ENCODE results near the gene GPR68.

GPR68 gene, protein sequence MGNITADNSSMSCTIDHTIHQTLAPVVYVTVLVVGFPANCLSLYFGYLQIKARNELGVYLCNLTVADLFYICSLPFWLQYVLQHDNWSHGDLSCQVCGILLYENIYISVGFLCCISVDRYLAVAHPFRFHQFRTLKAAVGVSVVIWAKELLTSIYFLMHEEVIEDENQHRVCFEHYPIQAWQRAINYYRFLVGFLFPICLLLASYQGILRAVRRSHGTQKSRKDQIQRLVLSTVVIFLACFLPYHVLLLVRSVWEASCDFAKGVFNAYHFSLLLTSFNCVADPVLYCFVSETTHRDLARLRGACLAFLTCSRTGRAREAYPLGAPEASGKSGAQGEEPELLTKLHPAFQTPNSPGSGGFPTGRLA

DNA sequence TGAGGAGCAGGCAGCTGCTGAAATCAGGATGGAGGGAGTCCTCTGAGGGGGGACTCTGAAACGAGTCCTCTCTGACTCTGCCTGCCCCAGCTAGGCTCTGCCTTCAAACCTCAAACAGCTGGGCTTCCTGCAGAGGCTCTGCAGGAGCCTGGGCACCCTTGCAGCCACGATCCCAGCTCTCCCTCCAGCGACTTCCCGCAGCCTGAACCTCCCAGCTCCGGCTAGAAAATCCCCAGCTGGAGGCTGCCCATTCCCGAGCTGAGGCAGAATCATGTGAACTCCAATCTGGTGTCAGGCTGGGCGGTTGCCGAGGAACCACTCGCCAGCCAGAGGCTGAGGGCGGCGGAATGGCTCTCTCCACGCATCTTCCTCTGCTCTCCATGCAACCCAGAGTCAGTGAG lies at the start of gene GPR68:
Gene GPR68, minus strand, starts transcription at position 204 of the 401 bp plus-strand sequence. CDS start 9,654 bp downstream, outside the sequence.
- DNase-seq, result peak in 1 of 2 donors; percentile 42

DNA sequence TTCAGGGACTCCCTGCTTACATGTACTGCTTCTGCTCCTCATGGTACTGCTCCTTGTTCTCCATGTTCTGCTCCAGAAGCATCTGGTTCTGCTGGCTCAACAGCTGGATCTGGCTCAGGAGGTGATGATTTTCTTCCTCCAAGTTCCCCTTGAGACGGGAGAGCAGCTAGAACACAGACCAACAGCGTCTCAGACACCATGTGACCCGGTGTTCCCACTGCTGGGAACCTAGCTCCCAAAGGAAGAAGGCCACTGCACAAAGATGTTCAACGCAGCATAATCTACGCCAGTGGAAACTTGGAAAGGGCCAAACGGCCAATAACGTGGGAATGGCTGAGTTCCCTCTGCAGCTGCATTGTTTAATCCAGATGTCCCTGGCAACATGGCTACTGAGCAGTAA lies 49.6 kb upstream of the GPR68 start:
- no peak for DNase-seq

DNA sequence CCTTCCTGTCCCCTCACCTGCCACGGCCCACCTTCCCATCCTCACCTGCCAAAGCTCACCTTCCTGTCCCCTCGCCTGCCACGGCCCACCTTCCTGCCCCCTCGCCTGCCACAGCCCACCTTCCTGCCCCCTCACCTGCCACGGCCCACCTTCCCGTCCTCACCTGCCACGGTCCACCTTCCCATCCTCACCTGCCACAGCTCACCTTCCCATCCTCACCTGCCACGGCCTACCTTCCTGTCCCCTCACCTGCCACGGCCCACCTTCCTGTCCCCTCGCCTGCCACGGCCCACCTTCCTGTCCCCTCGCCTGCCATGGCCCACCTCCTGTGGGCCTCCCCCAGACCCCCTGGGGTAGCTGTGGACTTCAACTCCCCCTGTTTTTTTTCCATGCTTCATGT lies 48.8 kb upstream of the GPR68 start:
- no peak for DNase-seq

DNA sequence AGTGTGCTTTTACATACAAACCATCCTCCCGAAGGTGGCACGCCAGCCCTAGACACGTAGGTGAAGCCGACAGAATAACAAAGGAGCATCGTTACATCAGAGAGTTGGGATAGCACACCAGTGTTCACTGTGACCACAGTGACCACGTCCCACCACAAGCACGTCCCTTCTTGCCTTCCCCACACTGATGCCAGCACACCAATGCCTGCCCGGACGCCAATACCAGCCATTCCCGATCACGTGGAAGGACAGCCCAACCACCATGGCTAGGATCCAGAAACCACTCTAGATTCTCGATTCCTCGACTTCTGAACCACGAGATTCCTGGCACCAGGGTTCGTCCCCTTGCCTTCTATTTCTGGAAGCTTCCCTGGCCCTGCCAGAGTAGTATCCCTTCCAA lies 48.0 kb upstream of the GPR68 start:
- DNase-seq, result no peak

DNA sequence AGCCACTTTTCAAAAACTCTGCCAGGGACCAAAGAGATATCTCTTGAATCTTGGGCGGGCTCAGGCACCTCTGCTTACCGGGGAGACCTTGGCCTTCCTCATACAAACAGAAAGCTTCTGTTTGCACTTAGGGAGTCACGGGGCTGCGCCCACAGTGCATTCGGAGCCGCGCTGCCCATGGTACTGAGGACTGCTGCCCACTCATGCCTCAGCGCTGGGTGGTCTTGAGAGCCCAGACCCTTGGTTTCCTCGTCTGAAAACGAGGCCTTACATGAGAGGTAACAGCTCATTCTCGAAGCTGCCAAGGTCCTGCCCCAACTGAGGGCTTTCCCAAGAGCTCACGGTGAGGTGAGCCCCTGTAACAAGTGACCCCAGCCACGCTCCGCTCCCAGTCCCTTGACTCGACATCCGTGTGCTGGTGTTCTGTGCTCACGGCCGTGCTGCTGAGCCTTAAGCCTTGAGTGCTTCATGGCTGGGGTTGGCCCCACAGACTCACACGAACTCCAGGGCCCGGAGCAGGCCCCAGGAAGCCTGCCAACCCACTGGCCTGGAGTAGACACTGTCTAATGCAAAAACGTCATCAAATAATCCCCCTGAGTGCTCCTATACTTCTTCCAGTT lies 47.4 kb upstream of the GPR68 start:
- DNase-seq, result no peak

DNA sequence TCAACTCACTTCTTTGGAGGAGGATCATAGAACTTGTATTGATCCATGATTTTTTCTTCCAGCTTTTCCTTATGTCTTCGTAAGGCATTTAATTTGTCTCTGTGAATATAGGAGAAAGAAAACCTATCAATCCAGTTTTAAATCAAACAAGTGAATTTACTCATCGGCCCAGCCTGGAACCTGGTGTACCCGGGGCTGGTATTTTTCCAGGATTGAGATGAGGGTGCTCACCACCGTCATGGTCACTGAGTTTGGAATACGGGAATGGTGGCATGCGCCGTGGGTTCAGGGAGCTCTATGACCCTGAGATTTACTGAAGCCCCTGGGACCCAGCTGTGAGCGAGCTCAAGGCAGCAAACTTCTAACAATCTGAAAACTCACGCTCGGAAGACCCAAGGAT lies 46.5 kb upstream of the GPR68 start:
- no peak for DNase-seq

DNA sequence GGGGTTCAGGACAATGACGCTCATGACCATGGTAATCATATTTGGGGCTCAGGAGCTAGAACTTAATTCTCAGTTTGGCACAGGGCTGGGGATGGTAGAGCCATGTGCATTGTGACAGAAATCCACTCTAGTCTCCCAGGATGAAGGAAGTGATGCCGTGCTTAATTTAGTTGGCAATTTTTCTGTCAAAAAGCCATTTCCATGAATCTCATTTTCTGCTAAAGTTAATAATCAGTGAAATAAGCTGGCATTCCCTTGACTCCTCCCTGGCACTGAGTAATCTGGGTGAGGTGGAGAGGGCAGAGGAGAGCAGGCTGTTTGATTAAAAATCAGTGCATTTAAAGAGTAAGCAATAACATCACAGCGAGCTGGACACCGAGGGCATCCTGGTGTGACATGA lies 45.0 kb upstream of the GPR68 start:
- DNase-seq, result no peak

DNA sequence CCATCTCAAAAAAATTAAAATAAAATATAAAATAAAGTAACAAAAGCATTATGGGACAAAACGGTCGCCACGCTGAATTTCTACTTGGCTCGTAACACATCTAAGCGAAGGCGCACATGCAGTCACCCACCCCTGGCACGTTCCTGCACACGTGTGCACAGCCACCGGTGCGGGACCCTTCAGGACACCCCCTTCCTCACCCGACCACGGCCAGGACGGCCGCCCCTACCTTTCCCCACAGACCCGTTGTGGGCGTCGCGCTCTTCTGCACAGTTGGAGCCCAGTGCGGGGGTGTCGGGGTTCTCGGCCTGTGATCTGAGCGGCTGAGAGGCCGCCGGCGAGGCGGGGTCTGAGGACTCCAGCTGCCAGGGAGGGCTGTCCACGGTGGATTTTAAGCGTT lies 44.4 kb upstream of the GPR68 start:
- no peak for DNase-seq

DNA sequence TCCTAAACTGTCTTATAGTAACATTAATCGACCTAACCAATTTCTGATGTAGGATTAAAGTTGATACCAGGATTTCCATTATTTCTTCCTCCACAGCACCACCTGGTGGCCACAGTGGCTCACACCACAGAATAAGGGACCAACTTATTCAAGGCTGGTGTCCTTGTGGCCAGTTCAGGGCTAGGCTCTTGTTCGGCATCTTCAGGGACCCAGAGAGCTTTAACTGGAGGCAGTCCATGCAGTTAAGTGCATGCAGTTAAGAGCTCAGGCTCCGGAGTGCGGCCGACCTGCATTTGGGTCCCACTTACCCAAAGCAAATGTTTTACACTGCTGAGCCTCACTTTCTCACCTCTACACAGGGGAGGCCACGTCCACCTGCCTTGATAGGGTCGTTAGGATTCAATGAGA lies 42.0 kb upstream of the GPR68 start:
- DNase-seq, result peak; percentile 77 to 82

DNA sequence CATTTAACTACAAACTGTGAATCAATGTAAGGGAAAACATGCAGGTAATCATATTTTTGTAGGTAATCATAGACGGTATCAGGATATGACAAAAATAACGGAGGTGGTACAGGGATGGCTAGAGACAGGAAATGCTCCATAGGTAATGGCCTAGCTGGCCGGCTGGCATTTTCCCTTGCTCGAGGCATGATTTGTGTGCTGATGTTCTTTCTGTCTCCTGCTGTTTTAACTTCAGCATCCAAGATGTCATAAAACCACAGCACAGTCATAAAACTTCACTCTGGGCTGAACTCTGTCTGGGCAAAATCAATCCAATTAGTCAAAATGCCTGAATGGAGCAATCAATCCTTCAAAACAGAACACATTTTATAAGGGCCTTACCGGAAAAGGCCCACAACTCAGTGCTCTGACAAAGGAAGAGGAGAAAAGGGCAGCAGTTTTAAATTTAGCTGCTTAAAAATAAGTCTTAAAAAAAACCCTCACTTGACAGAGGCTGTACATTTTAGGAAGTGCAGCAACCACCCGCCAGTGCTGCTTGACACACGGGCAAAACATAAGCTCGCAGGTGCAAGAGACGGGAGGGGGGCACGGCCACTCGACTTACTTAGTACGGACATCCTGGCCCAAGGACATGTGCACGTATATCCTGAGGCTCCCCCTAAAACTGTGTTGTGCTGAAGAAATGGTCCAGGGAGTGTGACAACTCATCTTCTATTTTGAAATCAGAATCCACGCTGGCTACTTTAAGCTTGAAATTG lies 40.5 kb upstream of the GPR68 start:
- no peak for DNase-seq

DNA sequence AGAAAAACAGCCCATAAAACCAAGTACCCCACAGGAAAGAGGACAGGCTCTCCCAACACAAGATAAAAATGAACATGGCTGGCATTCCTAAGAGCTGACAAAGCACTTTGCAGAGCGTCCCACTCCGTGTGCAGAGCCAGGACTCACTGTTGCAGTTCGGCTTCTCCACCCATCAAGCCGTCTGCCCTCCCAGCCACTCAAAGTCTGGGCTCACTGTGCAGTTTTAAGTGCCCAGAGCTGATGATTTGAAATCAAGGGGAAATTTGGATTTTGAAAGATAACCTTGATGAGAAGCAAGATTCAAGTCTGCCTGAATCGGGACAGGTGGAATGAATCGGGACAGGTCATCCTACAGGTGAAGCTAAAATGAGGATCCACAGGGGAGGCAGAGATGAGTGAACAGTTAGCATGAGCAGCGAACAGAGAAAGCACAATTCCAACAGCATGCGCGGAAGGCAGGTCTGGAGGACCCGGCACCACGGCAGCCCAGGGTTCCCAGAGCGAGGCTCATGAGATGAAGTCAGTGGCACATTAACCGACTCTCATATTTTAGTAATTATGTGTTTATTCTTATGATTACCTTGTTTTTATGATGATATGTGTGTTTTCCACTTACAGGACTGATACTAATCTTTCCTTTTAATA lies 39.8 kb upstream of the GPR68 start:
- no peak for DNase-seq

DNA sequence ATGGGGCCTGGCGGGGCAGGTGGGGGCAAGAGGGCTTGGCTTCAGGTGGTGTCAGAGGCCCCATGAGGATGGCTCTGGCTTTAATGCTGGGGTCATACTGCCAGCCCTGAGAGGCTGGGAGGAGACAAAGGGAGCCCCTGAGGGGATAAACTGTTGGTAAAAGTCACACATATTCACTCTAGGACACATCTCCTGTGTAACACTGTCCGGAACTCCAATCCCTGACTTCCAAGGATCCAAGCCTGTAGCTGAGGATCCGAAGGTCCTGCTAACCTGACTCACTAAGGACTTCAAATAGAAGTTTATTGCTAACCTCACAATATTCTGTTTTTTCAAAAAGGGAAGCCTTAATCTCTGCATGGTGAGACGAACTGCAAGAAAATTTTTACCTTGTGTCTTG lies 39.2 kb upstream of the GPR68 start:
- no peak for DNase-seq

DNA sequence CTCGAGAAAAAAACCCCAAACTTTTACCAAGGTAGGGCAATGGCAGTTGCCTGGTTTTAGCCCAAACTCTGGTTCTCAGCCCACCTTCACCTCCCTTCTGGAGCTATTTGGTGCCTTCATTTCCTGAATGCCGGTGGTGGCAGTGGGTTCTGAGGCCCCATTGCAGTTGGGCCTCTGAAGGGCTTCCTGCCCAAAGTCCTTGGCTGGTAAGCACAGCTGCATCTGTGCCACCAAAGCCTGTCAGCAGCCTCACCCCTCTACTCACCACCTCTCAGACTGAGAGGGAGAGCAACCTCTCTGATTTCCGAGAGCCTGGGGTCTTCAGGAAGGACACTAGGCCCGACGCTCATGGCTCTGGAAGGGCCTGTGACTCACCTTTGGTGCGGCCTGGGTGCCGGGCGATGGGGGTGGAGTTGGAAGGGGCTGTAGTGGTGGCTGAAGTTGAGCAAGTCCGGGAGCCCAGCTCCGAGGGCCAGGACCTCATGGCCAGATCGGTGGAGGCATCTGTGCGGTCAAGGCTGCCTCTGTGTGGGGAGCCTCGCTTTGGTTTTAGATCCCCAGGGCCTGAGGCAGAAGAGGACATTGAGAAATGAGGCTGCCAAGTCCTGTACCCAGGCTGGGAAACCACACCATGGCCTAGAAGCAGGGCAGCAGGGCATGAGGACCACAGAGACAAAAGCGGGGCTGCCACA lies 38.6 kb upstream of the GPR68 start:
- no peak for DNase-seq

DNA sequence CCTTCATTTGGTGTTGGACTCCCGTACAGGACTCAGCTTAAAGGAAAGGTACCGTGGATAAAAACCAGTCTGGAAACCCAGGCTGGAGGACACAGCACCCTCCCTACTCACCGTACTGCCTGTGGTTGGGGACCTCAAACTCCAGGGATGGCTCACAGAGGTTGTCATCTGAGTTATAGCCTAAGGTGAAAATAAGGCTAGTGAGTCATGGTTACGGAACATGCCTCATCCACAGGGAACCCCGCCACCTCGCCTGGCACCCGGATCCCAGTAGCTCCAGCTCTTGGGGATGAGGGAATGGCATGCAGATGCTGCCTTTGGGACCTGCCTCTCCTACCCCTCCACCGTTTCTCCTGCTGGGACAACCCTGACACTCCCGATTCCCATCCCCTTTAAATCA lies 36.8 kb upstream of the GPR68 start:
- no peak for DNase-seq

DNA sequence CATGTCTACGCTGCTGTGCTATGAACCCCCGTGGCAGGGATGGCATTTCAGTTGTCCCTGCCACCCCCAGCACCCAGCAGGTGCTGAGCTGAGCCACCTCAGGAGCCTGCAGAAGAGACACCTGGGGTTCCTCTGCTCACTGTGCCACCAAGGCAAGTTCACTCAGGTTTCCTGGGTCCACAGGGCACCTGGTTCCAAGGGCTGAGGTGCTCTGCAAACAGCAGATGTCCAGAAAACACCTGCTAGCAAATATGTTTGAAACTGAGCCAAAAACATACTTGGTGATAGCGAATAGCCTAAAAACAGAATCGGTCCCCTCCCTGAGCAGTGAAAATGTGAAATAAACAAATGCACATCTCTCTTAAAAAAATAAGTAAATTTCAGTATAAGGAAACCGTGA lies 35.6 kb upstream of the GPR68 start:
- DNase-seq, result no peak

DNA sequence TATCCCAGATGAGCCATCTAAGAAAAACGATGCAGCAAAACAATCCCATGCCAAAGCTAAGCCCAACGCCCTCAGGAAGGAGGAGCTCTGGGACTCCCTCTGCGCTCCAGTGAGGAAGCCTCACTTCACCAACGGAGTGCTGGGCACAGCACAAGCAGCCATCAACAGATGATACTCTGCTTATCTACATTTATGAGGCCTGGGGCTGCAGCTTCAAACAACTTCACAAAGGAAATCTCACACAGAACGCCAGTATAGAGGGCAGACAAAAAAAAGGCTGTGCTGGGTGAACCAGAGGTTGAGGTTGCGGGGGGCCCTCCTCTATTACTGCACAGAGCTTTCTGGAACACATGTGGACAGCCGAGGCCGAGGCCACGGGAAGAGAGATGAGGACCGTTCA lies 34.9 kb upstream of the GPR68 start:
- DNase-seq, result no peak

DNA sequence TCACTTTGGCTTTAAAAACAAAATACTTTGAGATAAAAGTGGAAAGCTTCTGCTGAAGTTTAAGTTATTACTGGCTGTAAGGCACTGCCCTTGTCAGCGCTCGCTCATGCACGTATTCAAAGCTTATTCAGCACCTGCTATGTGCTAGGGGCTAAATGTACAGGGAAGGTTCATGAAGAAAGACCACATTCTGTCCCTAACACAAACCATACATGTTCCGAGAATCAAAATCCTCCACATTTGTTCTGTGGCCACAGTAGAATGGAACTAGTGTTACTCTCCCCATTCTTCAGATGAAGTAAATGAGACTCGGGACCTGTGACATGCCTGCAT lies 33.8 kb upstream of the GPR68 start:
- DNase-seq, result no peak

DNA sequence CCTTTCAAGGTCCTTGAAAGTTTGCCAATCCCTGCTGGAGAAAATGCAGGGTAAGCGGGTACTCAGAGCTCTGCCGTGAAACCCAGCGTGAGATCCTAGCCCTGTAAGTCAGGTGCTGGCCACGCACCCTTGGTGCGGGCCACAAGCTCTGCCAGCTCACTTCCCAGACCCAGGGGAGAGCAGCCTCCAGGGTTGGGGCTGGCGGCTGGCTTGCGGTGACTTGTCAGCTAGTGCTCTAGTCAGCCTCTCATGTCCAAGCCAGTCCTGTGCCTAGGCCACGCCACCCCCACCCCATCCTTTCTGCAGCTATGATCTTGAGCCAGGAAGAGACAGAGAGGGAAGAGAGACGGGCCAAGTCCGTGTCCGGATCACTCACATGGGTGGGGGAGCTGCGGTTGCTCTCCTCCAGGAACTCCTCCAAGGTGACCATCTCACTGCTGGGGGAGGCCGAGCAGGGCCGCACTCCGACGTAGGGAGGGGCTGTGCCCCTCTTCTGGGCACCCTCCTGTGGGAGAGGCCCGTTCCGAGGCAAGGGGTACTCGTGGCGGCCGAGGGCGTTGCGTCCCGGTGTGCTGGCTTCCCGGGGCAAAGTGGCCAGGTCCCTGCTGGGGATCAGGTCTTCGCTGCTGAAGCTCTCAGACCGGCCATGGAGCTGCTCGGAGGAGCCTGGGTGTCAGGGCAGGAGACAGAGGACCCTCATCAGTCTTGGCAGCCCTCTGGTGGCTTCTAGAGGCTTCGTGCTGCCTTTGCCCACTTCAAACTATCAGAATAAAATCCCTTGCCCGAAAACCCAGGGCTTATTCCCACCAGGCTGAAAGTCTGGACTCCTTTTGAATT lies 33.3 kb upstream of the GPR68 start:
- DNase-seq, result no peak

DNA sequence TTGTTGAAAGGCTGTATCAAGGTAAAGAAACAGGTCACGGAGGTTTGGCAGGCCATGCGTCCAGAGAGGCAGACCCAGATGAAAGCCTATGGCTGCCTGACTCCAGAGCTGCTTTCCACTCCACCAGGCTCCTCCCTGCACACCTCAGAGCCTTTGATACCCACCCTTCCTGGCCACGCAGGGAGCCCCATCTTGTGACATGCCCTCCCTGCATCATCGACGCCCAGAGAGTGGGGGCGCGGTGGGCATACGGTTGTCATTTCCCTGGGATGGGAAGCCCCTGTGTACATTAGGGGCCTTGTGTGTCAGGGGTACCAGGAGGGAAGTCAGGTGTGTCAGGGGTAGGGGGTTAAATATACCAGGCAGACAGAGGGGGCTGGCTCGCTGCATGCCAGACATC lies 30.3 kb upstream of the GPR68 start:
- no peak for DNase-seq

DNA sequence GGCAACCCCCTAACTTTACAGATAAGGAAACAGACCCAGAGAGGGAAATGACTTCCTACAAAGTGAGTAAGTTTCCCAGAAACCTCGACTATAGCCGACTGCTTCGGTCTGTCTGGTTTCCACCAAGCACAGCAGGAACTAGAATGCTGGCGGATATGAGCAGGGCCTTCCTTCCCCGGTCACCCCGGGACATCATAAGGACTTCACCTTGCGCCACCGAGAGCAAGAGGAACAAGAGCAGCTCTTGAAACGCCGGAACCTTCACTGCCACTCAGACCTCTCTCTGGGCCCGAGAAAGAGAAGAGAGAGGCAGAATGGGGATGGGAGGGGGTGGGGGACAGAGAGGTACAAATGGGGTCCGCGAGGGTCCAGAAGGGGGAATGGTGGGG lies 29.4 kb upstream of the GPR68 start:
- no peak for DNase-seq

DNA sequence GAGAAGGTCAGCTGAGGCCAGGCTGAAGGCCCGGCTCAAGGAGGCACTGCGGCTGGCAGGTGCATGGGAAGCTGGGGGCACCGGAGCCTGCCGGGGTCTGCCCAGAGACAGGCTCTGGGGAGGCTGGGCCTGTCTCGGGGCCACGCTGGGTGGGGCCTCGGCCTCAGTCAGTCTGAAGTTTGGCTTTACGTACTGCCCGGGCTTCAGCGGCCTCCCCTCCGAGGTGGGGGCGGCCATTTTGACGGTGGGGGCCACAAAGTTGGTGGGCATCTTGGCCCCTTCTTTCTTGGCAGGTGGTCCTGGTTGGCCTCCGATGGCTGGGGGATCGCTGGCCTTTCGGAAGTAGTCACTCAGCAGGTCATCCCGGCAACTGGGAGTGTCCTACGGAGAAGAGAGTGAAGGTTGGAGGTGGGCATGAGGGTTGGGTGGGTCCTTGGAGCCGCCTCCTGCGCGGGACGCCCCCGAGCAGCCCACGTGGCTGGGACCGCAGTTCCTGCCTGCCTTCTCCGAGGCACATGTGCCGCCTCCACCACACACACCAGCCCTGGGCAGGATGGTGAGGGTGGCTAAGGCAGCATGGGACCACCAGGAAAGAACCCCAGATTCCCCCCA lies 28.9 kb upstream of the GPR68 start:
- no peak for DNase-seq

Data from CD4-positive, alpha-beta T cell treated with Interleukin-4 for 1 hour (primary cell).